Loucy (cell line): ENCODE measurements around the gene PEAK3.

Experiments
- H2AFZ ChIP-seq: fragments of 200-600 bp; sonication (generic); 2 replicates; pipeline ENCODE4 v1.6.0; 2016; ENCODE audit warnings: antibody characterized with exemption, mild to moderate bottlenecking, low read length, moderate library complexity
- H3F3A ChIP-seq: fragments of 200-600 bp; 2 replicates; pipeline ENCODE4 v1.6.0; 2016; ENCODE audit warnings: antibody characterized with exemption, low read depth, mild to moderate bottlenecking
- H3K27me3 ChIP-seq: fragments of 200-600 bp; sonication (generic); 2 replicates; pipeline ENCODE4 v1.6.1; 2014; ENCODE audit warnings: low read length, mild to moderate bottlenecking; ENCODE audit not compliant: insufficient read depth, poor library complexity, severe bottlenecking
- H3K36me3 ChIP-seq: fragments of 200-600 bp; sonication (generic); 2 replicates; pipeline ENCODE4 v1.6.1; 2016; ENCODE audit warnings: low read length; ENCODE audit not compliant: insufficient read depth
- H3K4me1 ChIP-seq: fragments of 200-600 bp; sonication (generic); 2 replicates; pipeline ENCODE4 v1.5.1; 2014; ENCODE audit warnings: low read length, mild to moderate bottlenecking; ENCODE audit not compliant: insufficient read depth, poor library complexity, severe bottlenecking
- H3K4me2 ChIP-seq: fragments of 200-600 bp; sonication (generic); 2 replicates; pipeline ENCODE4 v1.6.0; 2014; ENCODE audit warnings: antibody characterized with exemption, low read length, low read depth, mild to moderate bottlenecking; ENCODE audit not compliant: poor library complexity, severe bottlenecking
- H3K4me3 ChIP-seq: fragments of 200-600 bp; sonication (generic); 2 replicates; pipeline ENCODE4 v1.5.1; 2014; ENCODE audit warnings: low read length, mild to moderate bottlenecking, mixed read lengths; ENCODE audit not compliant: poor library complexity, severe bottlenecking
- H3K79me2 ChIP-seq: fragments of 200-600 bp; sonication (generic); 2 replicates; pipeline ENCODE4 v1.6.1; 2014; ENCODE audit warnings: low read length; ENCODE audit not compliant: insufficient read depth
- H3K9ac ChIP-seq: fragments of 200-600 bp; sonication (generic); 2 replicates; pipeline ENCODE4 v1.6.0; 2014; ENCODE audit warnings: mild to moderate bottlenecking, low read depth, low read length, moderate library complexity; ENCODE audit not compliant: poor library complexity, severe bottlenecking
- H3K9me2 ChIP-seq: fragments of 200-600 bp; sonication (generic); replicated peaks from 2 replicates; pipeline ENCODE4 v1.6.1; 2016; ENCODE audit warnings: low read depth, low read length, mixed read lengths
- H3K9me3 ChIP-seq: fragments of 200-600 bp; sonication (generic); 2 replicates; pipeline ENCODE4 v1.6.1; 2014; ENCODE audit warnings: mild to moderate bottlenecking, antibody characterized with exemption, low read length, low read depth; ENCODE audit not compliant: insufficient read depth
- H4K20me1 ChIP-seq: fragments of 200-600 bp; sonication (generic); 2 replicates; pipeline ENCODE4 v1.6.0; 2014; ENCODE audit warnings: antibody characterized with exemption, low read length, mild to moderate bottlenecking; ENCODE audit not compliant: insufficient read depth, poor library complexity, severe bottlenecking
- CTCF ChIP-seq: fragments of 200-600 bp; sonication (generic); conservative IDR thresholded peaks from 2 replicates; pipeline ENCODE4 v1.5.1; 2014; ENCODE audit warnings: mild to moderate bottlenecking, antibody characterized with exemption, low read length
- EZH2phosphoT487 ChIP-seq: fragments of 200-600 bp; IDR thresholded peaks from 2 replicates; pipeline ENCODE4 v1.6.1; 2018; ENCODE audit warnings: antibody characterized with exemption, mild to moderate bottlenecking, moderate library complexity, borderline replicate concordance

PEAK3 gene

DNA sequence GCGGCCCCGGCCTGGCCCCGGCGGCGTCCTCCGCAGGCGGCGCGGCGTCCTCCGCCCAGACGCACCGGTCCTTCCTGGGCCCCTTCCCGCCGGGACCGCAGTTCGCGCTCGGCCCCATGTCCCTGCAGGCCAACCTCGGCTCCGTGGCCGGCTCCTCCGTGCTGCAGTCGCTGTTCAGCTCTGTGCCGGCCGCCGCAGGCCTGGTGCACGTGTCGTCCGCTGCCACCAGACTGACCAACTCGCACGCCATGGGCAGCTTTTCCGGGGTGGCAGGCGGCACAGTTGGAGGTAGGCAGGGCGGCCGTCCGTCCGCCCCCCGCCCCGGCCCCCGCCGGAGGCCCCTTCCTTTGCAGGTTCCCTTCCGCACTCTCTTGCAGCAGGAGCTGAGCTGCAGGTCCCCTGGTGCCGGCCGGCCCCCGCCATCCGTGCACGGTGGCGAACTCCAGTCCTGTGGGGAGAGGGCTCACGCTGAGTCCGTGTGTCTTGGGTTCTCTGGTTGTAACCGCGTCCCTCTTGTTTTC lies 55.1 kb downstream of the PEAK3 start:
- no peaks in the 10 kb centered on the region for H3K9me2 ChIP-seq
- no peaks in the 10 kb centered on the region for H3K4me1 ChIP-seq
- H3F3A ChIP-seq, result no peaks in the 10 kb centered on the region
- H3K79me2 ChIP-seq, result no peaks in the 10 kb centered on the region
- no peaks in the 10 kb centered on the region for H3K9me3 ChIP-seq
- TF ChIP-seq CTCF (no peak), EZH2phosphoT487 (no peak)
- H3K4me3 ChIP-seq, result no peak overlapping the region
- H3K27me3 ChIP-seq, result no peaks in the 10 kb centered on the region
- no peak overlapping the region for H3K4me2 ChIP-seq
- H3K9ac ChIP-seq, result no peak overlapping the region
- H2AFZ ChIP-seq, result no peak overlapping the region
- H4K20me1 ChIP-seq, result no peaks in the 10 kb centered on the region
- H3K36me3 ChIP-seq, result peaks cover 75% of the 10 kb centered on the region; the same call in 1 of the 2 replicates

- Histone ChIP-seq H3K9ac (no peak overlapping the region), H3K4me3 (no peak overlapping the region), H3K9me3 (no peaks in the 10 kb centered on the region), H3K27me3 (no peaks in the 10 kb centered on the region), H3K4me1 (no peaks in the 10 kb centered on the region), H3K4me2 (no peak overlapping the region), H2AFZ (no peak overlapping the region), H3K36me3 (peaks cover 81% of the 10 kb centered on the region; the same call in 1 of the 2 replicates), H3F3A (no peaks in the 10 kb centered on the region), H3K9me2 (no peaks in the 10 kb centered on the region), H4K20me1 (no peaks in the 10 kb centered on the region), H3K79me2 (no peaks in the 10 kb centered on the region)
- TF ChIP-seq CTCF (no peak), EZH2phosphoT487 (no peak)
Observed at GRCh38 chr19:2226051-2226839, 55.7 kb downstream of the PEAK3 start.

GRCh38 chr19:2225415-2226050 lies 56.4 kb downstream of the PEAK3 start:
- Histone ChIP-seq H3K9me3 (no peaks in the 10 kb centered on the region), H3K79me2 (no peaks in the 10 kb centered on the region), H3K4me3 (no peak overlapping the region), H2AFZ (no peak overlapping the region), H4K20me1 (no peaks in the 10 kb centered on the region), H3K27me3 (no peaks in the 10 kb centered on the region), H3K4me2 (no peak overlapping the region), H3K36me3 (peaks cover 87% of the 10 kb centered on the region; the same call in 1 of the 2 replicates), H3K9ac (no peak overlapping the region), H3F3A (no peaks in the 10 kb centered on the region), H3K9me2 (no peaks in the 10 kb centered on the region), H3K4me1 (no peaks in the 10 kb centered on the region)
- no peak for TF ChIP-seq EZH2phosphoT487
- no peak for TF ChIP-seq CTCF
